ENCODE results near the gene ARMC3.
"Not testable (repeated sequence)": the region's sequence is repeated elsewhere in the genome, so short reads cannot be mapped to it uniquely, and the experiment has no call there.

Gene ARMC3

GRCh38 chr10:23051278-23051677, 123.4 kb downstream of the ARMC3 start:
- DNase-seq = no peak

- DNase-seq = no peak
Observed at GRCh38 chr10:23051855-23052331, 124.0 kb downstream of the ARMC3 start.

- no peak for DNase-seq
Observed at GRCh38 chr10:23053036-23053435, 125.2 kb downstream of the ARMC3 start.

- DNase-seq = no peak
Observed at GRCh38 chr10:23055424-23056185, 127.8 kb downstream of the ARMC3 start.

- no peak for DNase-seq
Observed at GRCh38 chr10:23056186-23056579, 128.3 kb downstream of the ARMC3 start.

- DNase-seq = no peak
Observed at GRCh38 chr10:23058366-23058765, 130.5 kb downstream of the ARMC3 start.

GRCh38 chr10:23060918-23061317, 133.1 kb downstream of the ARMC3 start:
- no peak for DNase-seq

GRCh38 chr10:23063045-23063972, 135.5 kb downstream of the ARMC3 start:
- DNase-seq = no peak

GRCh38 chr10:23063973-23064812, 136.3 kb downstream of the ARMC3 start:
- no peak for DNase-seq

GRCh38 chr10:23064813-23065114, 136.9 kb downstream of the ARMC3 start:
- DNase-seq = not testable (repeated sequence)

GRCh38 chr10:23065181-23065948, 137.5 kb downstream of the ARMC3 start:
- no peak for DNase-seq

GRCh38 chr10:23067337-23067736, 139.5 kb downstream of the ARMC3 start:
- DNase-seq = no peak

- peak; percentile 42 for DNase-seq
Observed at GRCh38 chr10:23067939-23068775, 140.3 kb downstream of the ARMC3 start.

- no peak for DNase-seq
Observed at GRCh38 chr10:23069019-23069815, 141.4 kb downstream of the ARMC3 start.

GRCh38 chr10:23070092-23070912, 142.4 kb downstream of the ARMC3 start:
- DNase-seq = not testable (repeated sequence)

- no peak for DNase-seq
Observed at GRCh38 chr10:23070913-23071218, 143.0 kb downstream of the ARMC3 start.

- DNase-seq = not testable (repeated sequence)
Observed at GRCh38 chr10:23072593-23072992, 144.7 kb downstream of the ARMC3 start.

- no peak for DNase-seq
Observed at GRCh38 chr10:23073527-23073926, 145.7 kb downstream of the ARMC3 start.

GRCh38 chr10:23075672-23076071, 147.8 kb downstream of the ARMC3 start:
- DNase-seq = no peak

- no peak for DNase-seq
Observed at GRCh38 chr10:23078114-23078513, 150.3 kb downstream of the ARMC3 start.

Data from central memory CD4-positive, alpha-beta T cell (primary cell).